HG02798 (cell line): ENCODE results near the gene IRAG1.

Experiments
- ATAC-seq: cut with Tn5 transposase; IDR thresholded peaks from one replicate; pipeline ENCODE4 v1.9.1; 2021; ENCODE audit warnings: mild to moderate bottlenecking; ENCODE audit not compliant: unreplicated experiment, poor library complexity

Gene IRAG1

DNA sequence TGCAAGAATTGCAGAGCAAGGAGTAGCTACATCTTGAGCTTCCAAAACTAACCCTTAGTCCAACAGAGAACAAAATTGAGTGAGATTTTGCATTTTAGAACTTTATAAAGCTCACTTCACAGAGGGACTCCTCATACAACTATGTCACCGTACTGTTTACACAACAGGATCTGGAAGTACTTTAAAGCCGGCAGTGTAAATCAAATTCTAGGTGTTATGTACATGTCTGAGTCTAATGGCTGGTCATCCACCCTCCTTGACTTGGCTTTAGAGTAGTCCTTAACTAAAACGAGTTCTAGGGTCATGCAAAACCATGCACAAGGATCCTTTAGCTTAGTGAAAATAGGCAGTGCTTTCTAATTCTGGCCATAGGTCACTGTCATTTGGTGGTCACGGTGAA lies 23.5 kb downstream of the IRAG1 start:
- ATAC-seq = no peak

DNA sequence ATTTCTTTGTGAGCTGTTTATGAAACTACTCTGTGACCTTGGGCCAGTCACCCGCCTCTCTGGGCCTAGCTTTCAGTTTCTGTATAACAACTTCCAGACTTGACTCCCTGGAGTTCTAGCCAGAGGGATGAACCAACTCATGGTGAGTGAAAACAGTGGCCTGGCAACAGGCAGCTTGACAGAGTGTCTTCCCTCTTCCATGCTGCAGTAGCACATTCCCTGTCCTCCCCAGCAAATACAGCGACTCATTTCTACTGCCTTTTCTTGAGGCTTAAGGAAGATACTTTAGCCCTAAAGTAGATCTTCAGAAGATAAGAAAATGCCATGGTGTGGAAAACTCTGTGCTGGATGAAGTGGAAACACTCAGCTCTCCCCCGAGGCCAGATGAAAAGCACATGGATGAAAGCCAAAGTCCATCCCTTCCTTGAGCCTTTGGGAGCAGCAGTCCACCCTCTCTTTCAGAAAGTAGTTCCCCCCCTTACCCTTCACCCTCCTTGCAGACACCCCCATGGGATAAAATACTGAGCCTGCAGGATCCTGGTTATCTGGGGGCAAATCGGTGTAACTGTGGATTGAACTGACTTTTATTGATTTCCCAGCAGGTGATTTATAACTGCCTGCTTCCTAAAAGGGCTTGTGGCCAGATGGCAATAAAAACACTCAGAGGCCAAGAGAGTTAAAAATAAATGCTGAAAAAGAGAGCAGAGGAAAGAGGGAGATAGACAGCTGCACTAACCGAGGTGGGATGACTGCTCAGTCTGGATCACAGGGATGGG lies 24.1 kb downstream of the IRAG1 start:
- no peak for ATAC-seq

DNA sequence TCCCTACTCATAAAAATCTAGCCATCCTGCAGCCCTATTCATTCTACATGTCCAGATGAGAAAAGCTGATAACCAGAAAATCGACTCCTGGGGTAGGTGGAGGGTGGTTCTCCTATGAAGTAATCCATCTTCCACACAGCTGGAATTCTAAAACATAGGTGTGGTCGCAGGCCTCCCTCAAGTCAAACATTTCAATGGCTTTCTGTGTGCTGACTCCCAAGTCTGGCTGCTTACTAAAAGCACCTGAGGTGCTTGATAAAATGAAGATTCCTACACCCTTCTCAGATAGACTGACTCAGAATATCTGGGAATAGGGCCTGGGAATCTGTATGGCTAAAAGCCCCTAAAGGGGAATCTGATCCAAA lies 26.1 kb downstream of the IRAG1 start:
- no peak for ATAC-seq

GRCh38 chr11:10666556-10667520 lies 26.7 kb downstream of the IRAG1 start:
- ATAC-seq = no peak

- no peak for ATAC-seq
Observed at GRCh38 chr11:10664496-10664895, 29.1 kb downstream of the IRAG1 start.

DNA sequence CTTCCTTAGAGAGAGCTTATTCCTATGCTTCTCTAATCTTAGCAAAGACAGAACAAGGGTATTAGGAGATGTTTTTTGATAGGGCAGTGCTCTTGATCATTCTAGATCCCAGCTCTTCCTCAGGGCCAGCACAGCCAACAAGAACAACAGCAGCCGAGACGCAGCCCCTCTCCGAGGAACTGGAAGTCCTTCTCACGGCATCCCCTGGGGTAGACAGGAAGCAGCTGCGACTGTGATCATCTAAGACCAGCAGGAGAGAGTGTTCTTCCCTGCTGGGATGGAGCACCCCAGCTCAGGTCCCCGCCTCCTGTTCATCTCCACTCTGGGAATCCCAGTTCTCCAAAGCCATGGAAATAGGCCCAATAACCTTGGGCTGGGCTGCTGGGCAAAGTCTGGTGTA lies 29.6 kb downstream of the IRAG1 start:
- ATAC-seq = no peak

- no peak for ATAC-seq
Observed at GRCh38 chr11:10663365-10663764, 30.2 kb downstream of the IRAG1 start.

GRCh38 chr11:10660323-10660722 lies 33.2 kb downstream of the IRAG1 start:
- ATAC-seq = no peak

DNA sequence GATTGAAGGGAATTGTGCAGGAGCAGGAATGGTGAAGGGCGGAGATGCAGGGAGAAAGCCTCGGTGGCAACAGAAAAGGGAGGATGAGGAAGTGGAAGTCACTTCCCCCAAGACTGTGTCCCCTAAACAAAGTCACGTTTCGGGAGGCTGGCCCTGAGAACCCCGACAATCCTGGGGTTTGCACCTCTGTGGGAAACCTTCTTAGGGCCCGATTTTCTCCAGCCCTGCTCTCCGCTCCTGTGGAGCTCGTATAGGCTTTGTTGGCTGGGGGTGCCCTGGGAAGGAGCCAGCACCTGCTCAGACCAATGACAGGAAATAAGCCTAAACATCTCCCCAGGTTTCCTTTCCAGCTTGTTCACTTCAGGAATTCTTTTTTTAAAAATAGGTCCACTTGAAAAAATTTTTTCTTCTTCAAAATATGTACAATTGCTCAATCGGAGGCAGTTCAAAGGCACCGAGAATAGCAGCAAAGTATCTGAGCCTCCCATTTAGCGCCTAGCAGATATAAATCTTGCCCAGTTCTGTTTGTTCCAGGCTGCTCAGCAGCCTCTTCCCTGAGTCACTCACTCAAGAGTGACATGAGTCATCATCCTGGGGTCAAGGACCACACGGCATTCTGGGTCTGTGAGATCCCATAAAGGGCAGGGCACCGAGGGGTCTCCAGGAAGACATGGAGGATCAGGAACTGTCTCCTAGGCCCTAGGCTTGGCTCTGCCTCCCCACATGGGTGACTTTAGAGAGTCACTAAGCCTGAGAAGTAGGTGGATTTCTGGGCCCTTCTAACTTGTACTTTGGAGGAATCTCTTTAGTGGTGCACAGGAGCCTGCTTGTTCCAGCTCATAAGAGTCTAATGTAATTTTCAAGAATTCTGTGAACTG lies 34.0 kb downstream of the IRAG1 start:
- ATAC-seq = no peak

- ATAC-seq = no peak
Observed at GRCh38 chr11:10658621-10659338, 34.8 kb downstream of the IRAG1 start.

DNA sequence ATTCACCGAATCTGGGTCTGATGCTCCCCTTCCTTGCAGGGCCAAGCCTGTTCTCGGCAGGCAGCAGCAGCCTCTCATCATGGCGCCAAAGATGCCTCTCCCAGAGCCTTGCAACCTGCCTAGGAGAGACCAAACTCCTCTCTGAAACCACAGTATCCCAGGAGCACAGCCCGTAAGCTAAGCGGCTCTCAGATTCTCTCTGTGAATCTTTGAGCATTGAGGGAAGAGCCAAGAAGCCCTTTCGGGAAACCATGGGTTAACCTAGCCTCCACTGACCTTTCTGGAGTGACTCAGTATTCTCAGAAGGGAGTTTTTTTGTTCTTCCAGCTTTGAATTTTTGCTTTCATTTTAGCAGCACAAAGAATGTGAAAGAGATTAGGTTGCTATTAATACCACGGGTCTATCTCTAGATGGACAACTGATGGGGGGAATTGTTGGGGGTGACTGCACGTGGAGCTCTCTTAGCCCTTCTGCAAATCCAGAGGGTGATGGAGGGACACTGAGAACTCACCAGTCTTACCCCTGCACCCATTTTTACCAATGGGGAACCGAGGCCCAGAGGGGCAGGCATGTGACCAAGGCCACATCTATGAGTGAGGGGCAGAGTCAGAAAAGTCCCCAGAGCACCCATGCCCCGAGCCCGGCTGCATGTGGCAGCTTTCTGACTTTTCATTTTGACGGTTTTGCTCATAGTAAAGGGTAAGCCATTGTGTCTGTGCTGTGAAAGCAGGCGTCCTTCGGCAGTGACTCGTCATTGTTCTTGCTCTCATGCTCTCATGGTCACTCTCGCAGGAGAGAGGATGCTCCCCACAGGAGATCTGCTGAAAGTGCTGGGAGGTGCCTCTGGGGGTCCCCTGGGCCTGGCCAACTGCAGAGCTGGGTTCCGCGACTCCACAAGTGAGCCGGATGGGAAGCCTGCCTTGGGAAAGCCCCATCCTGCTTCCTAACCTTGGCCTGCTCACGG lies 36.0 kb downstream of the IRAG1 start:
- ATAC-seq = peak; percentile 68

GRCh38 chr11:10655943-10656576 lies 37.5 kb downstream of the IRAG1 start:
- no peak for ATAC-seq

- no peak for ATAC-seq
Observed at GRCh38 chr11:10655227-10655626, 38.3 kb downstream of the IRAG1 start.

- ATAC-seq = no peak
Observed at GRCh38 chr11:10654811-10655150, 38.8 kb downstream of the IRAG1 start.

- no peak for ATAC-seq
Observed at GRCh38 chr11:10653946-10654810, 39.4 kb downstream of the IRAG1 start.

DNA sequence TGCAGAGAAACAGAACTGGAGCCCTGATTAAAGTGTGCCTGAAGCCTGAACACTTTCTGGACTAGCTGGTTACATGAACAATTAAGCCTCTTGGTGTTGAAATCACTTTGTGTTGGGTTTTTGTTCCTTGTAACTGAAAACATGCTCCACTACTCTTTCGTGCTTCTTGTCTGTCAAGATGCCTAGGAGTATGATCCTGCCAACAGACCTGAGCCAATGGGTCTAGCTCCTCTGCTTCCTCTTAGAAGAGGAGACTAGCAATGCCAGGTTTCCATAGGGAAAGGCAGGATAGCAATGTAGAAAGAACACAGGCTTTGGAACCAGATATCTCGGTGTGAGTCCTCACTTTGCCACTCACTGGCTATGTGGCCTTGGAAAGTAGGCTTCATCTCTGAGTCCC lies 40.3 kb downstream of the IRAG1 start:
- no peak for ATAC-seq

- ATAC-seq = no peak
Observed at GRCh38 chr11:10651656-10652361, 41.7 kb downstream of the IRAG1 start.
